MCF 10A (cell line): ENCODE measurements around the gene LPIN3. TPM values are rescaled to one million over a fixed set of nuclear protein-coding genes. Genes with fewer than 3 reads are reported as not detected.
"Not testable (repeated sequence)": the region's sequence is repeated elsewhere in the genome, so short reads cannot be mapped to it uniquely, and the experiment has no call there.

ENCODE experiments used
- BruUV-seq: library from RNA; stranded (reverse); fragments of 400-500 nt; replicated peaks from 2 replicates; lab custom pipeline; 2021; lab: Mats Ljungman, UMichigan
- CTCF ChIA-PET: fragments of 300-600 bp; sonication (Branson Sonifier 250); formaldehyde crosslinking; extraction: SDS; loops from one replicate; lab custom pipeline; 2021; ENCODE audit warnings: antibody characterized with exemption, inconsistent platforms; lab: Yijun Ruan, JAX
- POLR2A ChIA-PET: fragments of 300-600, 350-650 bp; sonication (Branson Sonifier 250); formaldehyde crosslinking; extraction: SDS; loops from one replicate; lab custom pipeline; 2020; ENCODE audit warnings: antibody characterized with exemption, inconsistent platforms; lab: Yijun Ruan, JAX
- DNase-seq: peaks from one replicate; pipeline ENCODE4 v3.0.0-alpha.2; 2018; ENCODE audit not compliant: unreplicated experiment
- H3K27ac Mint-ChIP-seq: one replicate; pipeline ENCODE4 v1.8.0; 2022; ENCODE audit warnings: mild to moderate bottlenecking, low read depth, mixed read lengths; ENCODE audit not compliant: unreplicated experiment
- H3K27me3 Mint-ChIP-seq: one replicate; pipeline ENCODE4 v1.8.0; 2022; ENCODE audit warnings: mixed read lengths; ENCODE audit not compliant: insufficient read depth, unreplicated experiment
- H3K36me3 Mint-ChIP-seq: one replicate; pipeline ENCODE4 v1.8.0; 2022; ENCODE audit warnings: mild to moderate bottlenecking, moderate library complexity, mixed read lengths; ENCODE audit not compliant: insufficient read depth, unreplicated experiment
- H3K4me1 Mint-ChIP-seq: one replicate; pipeline ENCODE4 v1.8.0; 2022; ENCODE audit warnings: mixed read lengths; ENCODE audit not compliant: insufficient read depth, unreplicated experiment
- H3K4me3 Mint-ChIP-seq: one replicate; pipeline ENCODE4 v1.8.0; 2022; ENCODE audit warnings: mild to moderate bottlenecking, moderate library complexity, mixed read lengths; ENCODE audit not compliant: unreplicated experiment
- H3K9me3 Mint-ChIP-seq: one replicate; pipeline ENCODE4 v1.8.0; 2022; ENCODE audit warnings: mixed read lengths; ENCODE audit not compliant: unreplicated experiment
- CTCF ChIP-seq: fragments of 200-600 bp; IDR thresholded peaks from one replicate; pipeline ENCODE4 v1.8.0; 2022; ENCODE audit warnings: antibody characterized with exemption, mild to moderate bottlenecking; ENCODE audit not compliant: unreplicated experiment
- intact Hi-C: fragments of 100-400 bp; cut with micrococcal nuclease; formaldehyde crosslinking; loops from 2 replicates; pipeline ENCODE4 v1.14.1; 2022
- total RNA-seq: library from RNA; stranded (reverse); gene quantifications from 2 replicates; pipeline ENCODE4 v1.2.3, GENCODE V29; 2022

LPIN3 gene
- total RNA-seq, 1 experiment from 2014 or later = 16.5 TPM

- no TSS peak for BruUV-seq
- H3K27me3 Mint-ChIP-seq = no peaks in the 10 kb centered on the region
- no peak overlapping the region for H3K4me3 Mint-ChIP-seq
- ChIA-PET POLR2A (interaction anchor here (1.2 to 2.4 kb wide), 2 partner anchors 20 to 77 kb away, joined by 4 to 6 read pairs; no protein-coding TSS in a partner anchor), CTCF (interaction anchor here (1.1 to 2.4 kb wide), 2 partner anchors 30 to 340 kb away, joined by 4 to 18 read pairs; partner anchors contain the start of gene LPIN3)
- no peak for TF ChIP-seq CTCF
- peak; percentile 73 for DNase-seq
- H3K4me1 Mint-ChIP-seq = peaks cover 20% of the 10 kb centered on the region
- no peaks in the 10 kb centered on the region for H3K9me3 Mint-ChIP-seq
- intact Hi-C loops = loop anchor here (10.0 kb wide), 1 partner anchor 175 kb away; the partner anchor contains the start of gene PLCG1
- H3K27ac Mint-ChIP-seq = peak overlapping the region; percentile 62
- peaks cover 6% of the 10 kb centered on the region for H3K36me3 Mint-ChIP-seq
Measured at GRCh38 chr20:41309817-41310216, 30.8 kb upstream of the LPIN3 start.

- H3K27me3 Mint-ChIP-seq, H3K27ac Mint-ChIP-seq, H3K9me3 Mint-ChIP-seq, DNase-seq, H3K4me3 Mint-ChIP-seq, BruUV-seq, H3K36me3 Mint-ChIP-seq: not testable (repeated sequence)
- ChIA-PET POLR2A (interaction anchor here (1.1 to 1.7 kb wide), 6 partner anchors 10 to 79 kb away, joined by 3 to 4 read pairs (median 3); partner anchors contain the start of gene LPIN3), CTCF (interaction anchor here (0.6 to 2.4 kb wide), 10 partner anchors 18 to 349 kb away, joined by 3 to 18 read pairs (median 4); partner anchors contain the start of gene LPIN3)
- peaks cover 40% of the 10 kb centered on the region for H3K4me1 Mint-ChIP-seq
- intact Hi-C loops = loop anchor here (10.0 kb wide), 1 partner anchor 177 kb away; the partner anchor contains the start of gene PLCG1
Measured at GRCh38 chr20:41312009-41312408, 28.6 kb upstream of the LPIN3 start.

- no peaks in the 10 kb centered on the region for H3K27me3 Mint-ChIP-seq
- no peak for DNase-seq
- ChIA-PET POLR2A (interaction anchor here (0.9 to 2.1 kb wide), 2 partner anchors 22 to 26 kb away, joined by 3 to 8 read pairs; partner anchors contain the start of gene LPIN3), CTCF (interaction anchor here (0.6 to 1.3 kb wide), 2 partner anchors 25 to 89 kb away, joined by 3 read pairs; no protein-coding TSS in a partner anchor)
- H3K4me1 Mint-ChIP-seq = peaks cover 33% of the 10 kb centered on the region
- H3K27ac Mint-ChIP-seq = no peak overlapping the region
- no peak overlapping the region for H3K4me3 Mint-ChIP-seq
- intact Hi-C loops = loop anchor here (10.0 kb wide), 1 partner anchor 180 kb away; the partner anchor contains the start of gene PLCG1
- H3K36me3 Mint-ChIP-seq = peaks cover 6% of the 10 kb centered on the region
- no peaks in the 10 kb centered on the region for H3K9me3 Mint-ChIP-seq
- no peak for TF ChIP-seq CTCF
- BruUV-seq = no TSS peak
Measured at GRCh38 chr20:41314386-41314785, 26.2 kb upstream of the LPIN3 start.

- H3K4me1 Mint-ChIP-seq = peaks cover 22% of the 10 kb centered on the region
- TSS peak; percentile 65 for BruUV-seq
- no peak for DNase-seq
- H3K9me3 Mint-ChIP-seq = no peaks in the 10 kb centered on the region
- H3K27me3 Mint-ChIP-seq = no peaks in the 10 kb centered on the region
- H3K36me3 Mint-ChIP-seq = peaks cover 6% of the 10 kb centered on the region
- peak overlapping the region; percentile 63 for H3K27ac Mint-ChIP-seq
- H3K4me3 Mint-ChIP-seq = peak overlapping the region; percentile 99
- ChIA-PET CTCF (interaction anchor here (0.6 to 1.6 kb wide), 9 partner anchors 10 to 182 kb away, joined by 3 to 5 read pairs (median 3); partner anchors contain the start of gene LPIN3), POLR2A (interaction anchor here (0.6 to 3.1 kb wide), 15 partner anchors 8 to 138 kb away, joined by 3 to 21 read pairs (median 4); partner anchors contain the start of gene LPIN3)
- intact Hi-C loops = loop anchor here (2.0 to 10.0 kb wide), 3 partner anchors 69 to 181 kb away; partner anchors contain the start of gene PLCG1
- no peak for TF ChIP-seq CTCF
Measured at GRCh38 chr20:41316051-41316450, 24.6 kb upstream of the LPIN3 start.
